Spleen (tissue), 7 donors: Measurements from ENCODE around the gene FGF14.

Experiments
- POLR2AphosphoS5 ChIP-seq, 3 donors: sonication (generic); formaldehyde crosslinking; IDR thresholded peaks; one replicate each; pipeline ENCODE4 v1.5.1; 2017; ENCODE audit warnings: antibody characterized with exemption in 3 of 3
- TF ChIP-seq, protein P1 (sequence below), 11 experiments: fragments of 200-600 bp in 7 of 11; fragments of 450-650 bp in 4 of 11; sonication (generic) in 4 of 11; IDR thresholded peaks in 8 of 11; conservative IDR thresholded peaks in 3 of 11; 1 replicate in 7 of 11; 2 replicates in 4 of 11; pipeline versions ENCODE4 v1.4.0 to v1.8.0; 2016 to 2021; ENCODE audit warnings: antibody characterized with exemption in 11 of 11, inconsistent platforms in 4 of 11, mild to moderate bottlenecking in 1 of 11
- donor health status: DM: no; HTN: no; CAD: no; lungs with moderate emphysema.
- donor health status: DM: no; HTN: no; CAD: no.
- donor health status: DM: no; HTN: no; CAD: no.

DNA sequence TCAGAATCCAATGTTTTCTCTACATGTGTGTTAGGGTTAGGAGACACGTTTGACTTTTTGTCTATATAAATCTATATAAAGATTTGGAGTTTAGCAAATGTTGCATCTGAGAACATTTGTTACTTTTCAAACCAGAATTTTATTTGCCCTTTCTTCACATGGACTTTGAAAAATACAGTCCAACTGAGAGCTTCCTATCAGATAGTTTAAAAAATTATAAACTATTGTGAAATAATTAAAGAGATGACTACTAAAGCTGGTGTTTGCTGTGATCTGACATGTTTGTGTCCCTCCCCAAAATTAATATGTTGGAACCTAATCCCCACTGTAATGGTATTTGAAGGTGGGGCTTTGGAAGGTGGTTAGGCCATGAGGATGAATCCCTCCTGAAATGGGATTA is 652.3 kb downstream of the FGF14 start:
- TF ChIP-seq, protein P1, sequence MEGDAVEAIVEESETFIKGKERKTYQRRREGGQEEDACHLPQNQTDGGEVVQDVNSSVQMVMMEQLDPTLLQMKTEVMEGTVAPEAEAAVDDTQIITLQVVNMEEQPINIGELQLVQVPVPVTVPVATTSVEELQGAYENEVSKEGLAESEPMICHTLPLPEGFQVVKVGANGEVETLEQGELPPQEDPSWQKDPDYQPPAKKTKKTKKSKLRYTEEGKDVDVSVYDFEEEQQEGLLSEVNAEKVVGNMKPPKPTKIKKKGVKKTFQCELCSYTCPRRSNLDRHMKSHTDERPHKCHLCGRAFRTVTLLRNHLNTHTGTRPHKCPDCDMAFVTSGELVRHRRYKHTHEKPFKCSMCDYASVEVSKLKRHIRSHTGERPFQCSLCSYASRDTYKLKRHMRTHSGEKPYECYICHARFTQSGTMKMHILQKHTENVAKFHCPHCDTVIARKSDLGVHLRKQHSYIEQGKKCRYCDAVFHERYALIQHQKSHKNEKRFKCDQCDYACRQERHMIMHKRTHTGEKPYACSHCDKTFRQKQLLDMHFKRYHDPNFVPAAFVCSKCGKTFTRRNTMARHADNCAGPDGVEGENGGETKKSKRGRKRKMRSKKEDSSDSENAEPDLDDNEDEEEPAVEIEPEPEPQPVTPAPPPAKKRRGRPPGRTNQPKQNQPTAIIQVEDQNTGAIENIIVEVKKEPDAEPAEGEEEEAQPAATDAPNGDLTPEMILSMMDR (IDR thresholded peaks at IDR 0.05 in 8 of 11, conservative IDR thresholded peaks at IDR 0.05 in 3 of 11) = no peak
- TF ChIP-seq POLR2AphosphoS5 (IDR thresholded peaks at IDR 0.05) = no peak
